Gastrocnemius medialis (tissue), 4 donors: ENCODE measurements around the gene MTHFD2L.

ENCODE experiments used
- CTCF ChIP-seq, 5 experiments: fragments of 450-650 bp in 3 of 5; fragments of 200-600 bp in 2 of 5; sonication (generic) in 2 of 5; IDR thresholded peaks in 4 of 5; conservative IDR thresholded peaks in 1 of 5; 1 replicate in 4 of 5; 2 replicates in 1 of 5; pipeline ENCODE4 v1.5.1; 2016 to 2019; ENCODE audit warnings: antibody characterized with exemption in 5 of 5, mild to moderate bottlenecking in 3 of 5, moderate library complexity in 3 of 5
- POLR2A ChIP-seq, 2 donors: fragments of 450-650 bp; IDR thresholded peaks; one replicate each; pipeline ENCODE4 v1.6.1; 2017; ENCODE audit warnings: antibody characterized with exemption in 2 of 2, mild to moderate bottlenecking in 2 of 2, moderate library complexity in 2 of 2

GRCh38 chr4:74339501-74339900, 181.6 kb downstream of the MTHFD2L start:
- TF ChIP-seq CTCF (IDR thresholded peaks at IDR 0.05 in 4 of 5, conservative IDR thresholded peaks at IDR 0.05 in 1 of 5) (no peak), POLR2A (IDR thresholded peaks at IDR 0.05) (no peak)
